Activated naive CD4-positive, alpha-beta T cell treated with anti-CD3 and anti-CD28 coated beads for 36 hours (primary cell): Measurements from ENCODE around the gene MEGF8. TPM values are rescaled to one million over a fixed set of nuclear protein-coding genes. Genes with fewer than 3 reads are reported as not detected.
"Not testable (repeated sequence)": the region's sequence is repeated elsewhere in the genome, so short reads cannot be mapped to it uniquely, and the experiment has no call there.

Experiments used
- CTCF ChIA-PET: fragments of 350-600 bp; sonication (Branson Sonifier 250); formaldehyde crosslinking; loops from one replicate; lab custom pipeline; 2021; ENCODE audit warnings: antibody characterized with exemption; lab: Charles Lee
- DNase-seq: peaks from one replicate; pipeline ENCODE4 v3.0.0-alpha.2; 2020
- H3K27ac Mint-ChIP-seq: one replicate; pipeline ENCODE4 v1.8.0; 2021; ENCODE audit warnings: mild to moderate bottlenecking, mixed read lengths
- H3K27me3 Mint-ChIP-seq: one replicate; pipeline ENCODE4 v1.8.0; 2021; ENCODE audit warnings: low read depth, mixed read lengths
- H3K36me3 Mint-ChIP-seq: one replicate; pipeline ENCODE4 v1.8.0; 2021; ENCODE audit warnings: low read depth, mixed read lengths
- H3K4me1 Mint-ChIP-seq: one replicate; pipeline ENCODE4 v1.8.0; 2021; ENCODE audit warnings: low read depth, mixed read lengths
- H3K4me3 Mint-ChIP-seq: one replicate; pipeline ENCODE4 v1.8.0; 2021; ENCODE audit warnings: mild to moderate bottlenecking, moderate library complexity, mixed read lengths
- H3K9me3 Mint-ChIP-seq: one replicate; pipeline ENCODE4 v1.8.0; 2021; ENCODE audit warnings: mixed read lengths
- intact Hi-C: fragments of 100-400 bp; cut with micrococcal nuclease; formaldehyde crosslinking; loops from one replicate; pipeline ENCODE4 v1.15.1; 2023
- total RNA-seq, 2 experiments: library from RNA; stranded (reverse); gene quantifications; one replicate each; pipeline ENCODE4 v1.2.3, GENCODE V29; 2021

MEGF8 gene
- total RNA-seq, 2 experiments from 2014 or later, result 3.3 to 4.0 TPM

DNA sequence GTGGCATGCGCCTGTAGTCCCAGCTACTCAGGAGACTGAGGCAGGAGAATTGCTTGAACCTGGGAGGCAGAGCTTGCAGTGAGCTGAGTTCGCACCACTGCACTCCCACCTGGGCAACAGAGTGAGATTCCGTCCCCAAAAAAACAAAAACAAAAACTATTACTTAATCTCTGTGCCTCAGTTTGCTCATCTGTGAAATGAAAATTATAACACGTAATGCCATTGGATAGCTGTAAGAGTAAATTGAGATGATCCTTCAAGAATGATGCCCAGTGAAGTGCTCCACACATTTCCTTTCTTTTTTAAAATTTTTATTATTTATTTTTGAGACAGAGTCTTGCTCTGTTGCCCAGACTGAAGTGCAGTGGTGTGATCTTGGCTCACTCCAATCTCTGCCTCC is 14.5 kb downstream of the MEGF8 start:
- H3K27me3 Mint-ChIP-seq, H3K9me3 Mint-ChIP-seq: not testable (repeated sequence)

DNA sequence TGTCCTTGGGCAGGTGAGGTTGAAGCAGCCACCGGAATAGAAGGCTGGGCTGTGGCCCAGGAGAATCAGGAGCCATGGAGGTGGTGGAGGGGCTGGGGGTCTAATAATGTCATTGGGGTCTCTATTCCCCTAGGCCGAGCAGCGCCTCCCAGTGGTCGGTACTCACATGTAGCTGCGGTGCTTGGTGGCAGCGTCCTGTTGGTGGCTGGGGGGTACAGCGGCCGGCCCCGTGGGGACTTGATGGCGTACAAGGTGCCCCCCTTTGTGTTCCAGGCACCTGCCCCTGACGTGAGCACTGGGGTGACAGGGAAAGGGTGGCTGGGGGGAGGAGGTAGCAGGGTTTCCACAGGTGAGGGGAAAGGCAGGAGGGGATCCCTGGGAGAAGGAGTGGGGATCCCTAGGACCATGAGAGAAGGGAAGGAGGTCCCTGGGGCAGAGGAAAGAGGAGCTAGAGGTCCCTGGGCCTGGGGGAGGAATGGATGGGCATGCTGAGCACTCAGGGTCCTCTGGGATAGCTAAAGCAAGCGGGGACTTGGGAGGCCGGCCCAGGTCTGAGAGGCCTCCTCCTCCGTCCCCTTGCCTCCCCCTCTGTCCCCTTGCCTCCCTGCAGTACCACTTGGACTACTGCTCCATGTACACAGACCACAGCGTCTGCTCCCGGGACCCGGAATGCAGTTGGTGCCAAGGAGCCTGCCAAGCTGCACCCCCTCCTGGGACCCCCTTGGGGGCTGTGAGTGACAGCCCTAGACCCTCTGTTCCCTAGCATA is 18.1 kb downstream of the MEGF8 start:
- Mint-ChIP-seq H3K4me1 (no peaks in the 10 kb centered on the region), H3K4me3 (no peak overlapping the region), H3K9me3 (no peaks in the 10 kb centered on the region), H3K27ac (no peak overlapping the region), H3K27me3 (no peaks in the 10 kb centered on the region), H3K36me3 (peaks cover 3% of the 10 kb centered on the region)
- intact Hi-C loops, result no loop called here
- no peak for DNase-seq
- CTCF ChIA-PET, result no interaction called here

More for the DNA sequence above, 14.5 kb downstream of the MEGF8 start:
- CTCF ChIA-PET, result interaction anchor here (0.6 kb wide), 1 partner anchor 207 kb away, joined by 3 read pairs; no protein-coding TSS in a partner anchor
- H3K36me3 Mint-ChIP-seq, DNase-seq, intact Hi-C loops, H3K4me1 Mint-ChIP-seq, H3K27ac Mint-ChIP-seq, H3K4me3 Mint-ChIP-seq: not testable (repeated sequence)

DNA sequence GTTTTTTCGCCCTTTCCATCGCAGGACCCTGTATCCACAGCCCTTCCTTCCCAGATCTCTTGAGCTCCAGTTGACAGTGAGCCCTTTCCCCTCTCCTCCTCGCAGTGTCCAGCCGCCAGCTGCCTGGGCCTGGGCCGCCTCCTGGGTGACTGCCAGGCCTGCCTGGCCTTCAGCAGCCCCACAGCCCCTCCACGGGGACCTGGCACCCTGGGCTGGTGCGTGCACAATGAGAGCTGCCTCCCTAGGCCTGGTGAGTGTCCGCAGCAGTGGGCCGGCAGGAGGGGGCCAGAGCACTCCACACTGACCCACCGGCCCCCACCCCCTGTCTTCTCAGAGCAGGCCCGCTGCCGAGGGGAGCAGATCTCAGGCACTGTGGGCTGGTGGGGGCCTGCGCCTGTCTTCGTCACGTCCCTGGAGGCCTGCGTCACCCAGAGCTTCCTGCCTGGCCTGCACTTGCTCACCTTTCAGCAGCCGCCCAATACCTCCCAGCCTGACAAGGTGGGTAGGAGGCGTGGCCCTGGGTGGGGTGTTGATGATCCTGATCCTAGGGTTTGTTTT is 19.0 kb downstream of the MEGF8 start:
- Mint-ChIP-seq H3K4me1 (no peaks in the 10 kb centered on the region), H3K27ac (no peak overlapping the region), H3K27me3 (no peaks in the 10 kb centered on the region), H3K9me3 (no peaks in the 10 kb centered on the region), H3K4me3 (no peak overlapping the region), H3K36me3 (peaks cover 3% of the 10 kb centered on the region)
- CTCF ChIA-PET, result no interaction called here
- intact Hi-C loops, result no loop called here
- DNase-seq, result no peak

DNA sequence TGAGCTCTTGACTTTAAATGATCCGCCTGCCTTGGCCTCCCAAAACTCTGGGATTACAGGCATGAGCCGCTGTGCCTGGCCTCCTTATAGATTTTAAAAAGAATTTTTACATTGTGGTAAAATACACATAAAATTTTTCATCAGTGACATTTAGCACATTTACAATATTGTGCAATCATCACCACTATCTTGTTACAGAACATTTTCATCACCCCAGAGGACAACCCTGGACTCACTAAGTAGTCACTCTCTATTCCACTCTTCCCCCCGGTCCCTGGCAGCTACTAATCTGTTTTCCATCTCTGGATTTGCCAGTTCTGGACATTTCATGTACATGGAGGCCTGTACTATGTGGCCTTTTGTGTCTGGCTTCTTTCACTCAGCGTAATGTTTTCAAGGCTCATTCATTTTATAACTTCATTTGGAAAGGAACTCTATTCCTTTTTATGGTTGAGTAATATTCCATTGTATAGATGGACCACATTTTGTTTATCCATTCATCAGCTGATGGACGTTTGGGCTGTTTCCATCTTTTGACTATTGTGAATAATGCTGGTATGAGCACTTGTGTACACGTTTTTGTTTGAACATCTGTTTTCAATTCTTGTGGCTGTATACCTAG is 19.9 kb downstream of the MEGF8 start:
- no peaks in the 10 kb centered on the region for H3K9me3 Mint-ChIP-seq
- intact Hi-C loops, result no loop called here
- CTCF ChIA-PET, result no interaction called here
- H3K4me3 Mint-ChIP-seq, result no peak overlapping the region
- no peaks in the 10 kb centered on the region for H3K27me3 Mint-ChIP-seq
- H3K27ac Mint-ChIP-seq, result no peak overlapping the region
- no peak for DNase-seq
- H3K4me1 Mint-ChIP-seq, result no peaks in the 10 kb centered on the region
- H3K36me3 Mint-ChIP-seq, result peaks cover 3% of the 10 kb centered on the region

DNA sequence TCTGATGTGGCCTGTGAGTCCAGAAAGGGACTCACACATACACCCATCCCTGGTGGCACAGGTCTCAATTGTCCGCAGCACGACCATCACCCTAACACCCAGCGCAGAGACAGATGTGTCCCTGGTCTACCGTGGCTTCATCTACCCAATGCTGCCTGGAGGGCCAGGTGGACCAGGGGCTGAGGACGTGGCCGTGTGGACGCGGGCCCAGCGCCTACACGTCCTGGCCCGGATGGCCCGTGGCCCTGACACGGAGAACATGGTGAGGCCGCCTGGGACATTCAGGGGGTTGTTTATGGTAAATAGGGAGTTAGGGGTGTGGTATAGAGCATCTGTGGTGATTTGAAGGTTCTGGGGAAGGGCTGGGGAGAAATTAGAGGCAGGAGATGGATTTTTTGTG is 22.8 kb downstream of the MEGF8 start:
- H3K9me3 Mint-ChIP-seq, result no peaks in the 10 kb centered on the region
- H3K4me3 Mint-ChIP-seq, result no peak overlapping the region
- peaks cover 3% of the 10 kb centered on the region for H3K36me3 Mint-ChIP-seq
- H3K4me1 Mint-ChIP-seq, result no peaks in the 10 kb centered on the region
- intact Hi-C loops, result no loop called here
- no peaks in the 10 kb centered on the region for H3K27me3 Mint-ChIP-seq
- no peak for DNase-seq
- no peak overlapping the region for H3K27ac Mint-ChIP-seq
- CTCF ChIA-PET, result no interaction called here

DNA sequence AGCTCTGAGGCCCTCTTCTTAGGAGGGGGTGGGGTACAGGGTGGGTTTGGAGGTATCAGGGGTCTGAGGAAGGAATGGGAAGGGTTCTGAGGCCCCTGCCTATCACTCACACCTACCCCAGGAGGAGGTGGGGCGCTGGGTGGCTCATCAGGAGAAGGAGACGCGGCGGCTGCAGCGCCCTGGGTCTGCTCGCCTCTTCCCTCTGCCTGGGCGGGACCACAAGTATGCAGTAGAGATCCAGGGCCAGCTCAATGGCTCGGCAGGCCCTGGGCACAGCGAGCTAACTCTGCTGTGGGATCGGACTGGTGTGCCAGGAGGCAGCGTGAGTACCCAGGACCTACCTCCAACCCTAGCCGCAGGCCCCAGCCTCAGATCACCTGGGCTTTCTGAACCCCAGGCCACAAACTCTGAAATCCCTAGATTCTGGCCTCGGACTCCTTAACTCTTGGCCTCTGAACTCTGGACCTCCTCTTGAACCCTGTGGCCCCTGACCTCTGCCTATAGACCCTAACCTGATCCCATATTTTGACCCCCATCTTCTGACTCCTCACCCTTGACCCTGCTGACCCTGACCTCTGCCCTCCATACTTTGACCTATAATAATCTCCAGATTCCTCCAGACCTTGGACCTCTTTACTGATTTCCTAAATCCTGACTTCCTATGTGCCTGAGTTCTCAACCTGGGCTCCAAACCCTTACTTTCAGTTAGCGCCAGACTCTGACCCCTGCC is 24.1 kb downstream of the MEGF8 start:
- CTCF ChIA-PET, result no interaction called here

DNA sequence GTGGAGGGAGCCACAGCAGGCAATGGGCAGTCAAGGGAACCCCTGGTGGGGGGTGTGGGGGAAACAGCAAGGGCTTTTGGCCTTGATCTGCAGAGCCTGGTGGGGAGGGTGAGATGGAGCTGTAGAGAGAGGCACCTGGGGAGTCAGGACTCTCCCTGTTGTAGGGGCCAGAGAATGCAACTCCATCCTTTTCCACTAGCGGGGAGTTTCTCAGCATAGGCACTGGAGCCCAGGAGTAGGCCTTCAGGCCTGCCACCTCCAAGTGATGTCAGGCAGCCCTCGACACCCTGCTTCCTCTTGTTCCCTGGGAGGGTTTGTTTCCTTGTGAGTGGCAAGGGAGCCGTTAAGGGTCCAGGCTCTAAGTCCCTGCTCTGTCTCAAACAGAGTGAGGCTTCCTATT is 25.0 kb downstream of the MEGF8 start:
- CTCF ChIA-PET, result no interaction called here
- H3K36me3 Mint-ChIP-seq, result no peaks in the 10 kb centered on the region
- no peak overlapping the region for H3K4me3 Mint-ChIP-seq
- no peaks in the 10 kb centered on the region for H3K4me1 Mint-ChIP-seq
- no peak for DNase-seq
- H3K27ac Mint-ChIP-seq, result no peak overlapping the region
- intact Hi-C loops, result no loop called here
- H3K9me3 Mint-ChIP-seq, result no peaks in the 10 kb centered on the region
- H3K27me3 Mint-ChIP-seq, result no peaks in the 10 kb centered on the region

More for the DNA sequence above, 24.1 kb downstream of the MEGF8 start:
- Mint-ChIP-seq H3K4me3 (no peak overlapping the region), H3K9me3 (no peaks in the 10 kb centered on the region), H3K4me1 (no peaks in the 10 kb centered on the region), H3K36me3 (peaks cover 3% of the 10 kb centered on the region), H3K27me3 (no peaks in the 10 kb centered on the region), H3K27ac (no peak overlapping the region)
- no peak for DNase-seq
- intact Hi-C loops, result no loop called here

DNA sequence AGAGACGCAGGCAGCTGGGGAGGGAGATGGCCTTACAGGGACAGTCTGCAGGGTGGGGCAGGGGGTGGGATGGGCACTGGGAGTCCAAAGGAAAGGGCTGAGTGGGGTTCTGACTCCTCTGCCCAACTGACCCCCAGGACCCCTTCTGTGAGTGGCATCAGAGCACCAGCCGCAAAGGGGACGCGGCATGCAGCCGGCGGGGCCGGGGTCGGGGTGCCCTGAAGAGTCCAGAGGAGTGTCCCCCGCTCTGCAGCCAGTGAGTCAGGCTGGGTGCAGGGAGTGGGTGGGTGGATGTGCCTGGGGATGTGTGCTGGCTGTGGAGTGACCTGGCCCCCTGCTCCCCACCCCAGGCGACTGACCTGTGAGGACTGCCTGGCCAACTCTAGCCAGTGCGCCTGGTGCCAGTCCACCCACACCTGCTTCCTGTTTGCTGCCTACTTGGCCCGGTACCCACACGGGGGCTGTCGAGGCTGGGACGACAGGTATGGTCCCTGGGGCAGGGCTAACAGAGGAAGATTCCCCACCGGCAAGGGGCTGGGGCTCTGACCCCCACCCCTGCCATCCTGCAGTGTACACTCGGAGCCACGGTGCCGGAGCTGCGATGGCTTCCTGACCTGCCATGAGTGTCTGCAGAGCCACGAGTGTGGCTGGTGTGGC is 25.8 kb downstream of the MEGF8 start:
- Mint-ChIP-seq H3K9me3 (no peaks in the 10 kb centered on the region), H3K4me1 (no peaks in the 10 kb centered on the region), H3K4me3 (no peak overlapping the region), H3K27me3 (no peaks in the 10 kb centered on the region), H3K36me3 (no peaks in the 10 kb centered on the region), H3K27ac (no peak overlapping the region)
- no peak for DNase-seq
- intact Hi-C loops, result no loop called here
- CTCF ChIA-PET, result no interaction called here

DNA sequence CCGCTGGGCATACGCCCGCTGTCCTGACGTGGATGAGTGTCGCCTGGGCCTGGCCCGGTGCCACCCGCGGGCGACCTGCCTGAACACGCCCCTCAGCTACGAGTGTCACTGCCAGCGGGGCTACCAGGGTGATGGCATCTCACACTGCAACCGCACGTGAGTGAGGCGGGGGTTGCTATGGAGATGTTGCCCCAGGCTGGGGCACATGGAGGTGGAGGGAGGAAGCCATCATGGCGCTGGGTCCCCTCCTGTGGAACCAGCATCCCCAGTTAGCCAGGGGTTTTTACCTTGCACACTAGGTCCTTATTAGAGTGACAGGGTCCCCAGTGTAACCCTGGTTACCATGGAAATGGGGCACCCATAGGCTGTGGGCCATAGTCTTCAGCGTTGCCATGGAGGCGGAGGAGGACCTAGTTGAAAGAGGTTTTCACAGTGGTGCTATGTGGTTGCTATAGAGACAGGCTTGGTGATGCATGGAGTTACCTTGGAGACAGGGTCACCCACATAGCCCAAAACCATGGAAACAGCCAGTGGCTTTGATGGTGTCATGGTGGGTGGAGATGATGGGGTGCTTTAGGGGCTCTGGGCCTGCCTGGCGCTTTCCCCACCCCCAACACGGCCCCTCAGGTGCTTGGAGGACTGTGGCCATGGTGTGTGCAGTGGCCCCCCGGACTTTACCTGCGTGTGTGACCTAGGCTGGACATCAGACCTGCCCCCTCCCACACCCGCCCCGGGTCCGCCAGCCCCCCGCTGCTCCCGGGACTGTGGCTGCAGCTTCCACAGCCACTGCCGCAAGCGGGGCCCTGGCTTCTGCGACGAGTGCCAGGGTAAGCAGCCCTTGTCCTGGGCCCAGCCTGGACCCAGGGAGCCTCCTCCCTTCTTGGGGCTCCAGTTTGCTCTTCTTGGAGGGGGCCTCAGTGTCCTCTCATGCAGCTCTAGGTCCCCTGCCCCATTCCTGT is 27.1 kb downstream of the MEGF8 start:
- CTCF ChIA-PET, result no interaction called here
- H3K27ac Mint-ChIP-seq, result no peak overlapping the region
- H3K36me3 Mint-ChIP-seq, result no peaks in the 10 kb centered on the region
- no peaks in the 10 kb centered on the region for H3K27me3 Mint-ChIP-seq
- DNase-seq, result no peak
- H3K9me3 Mint-ChIP-seq, result no peaks in the 10 kb centered on the region
- intact Hi-C loops, result no loop called here
- no peaks in the 10 kb centered on the region for H3K4me1 Mint-ChIP-seq
- H3K4me3 Mint-ChIP-seq, result no peak overlapping the region

DNA sequence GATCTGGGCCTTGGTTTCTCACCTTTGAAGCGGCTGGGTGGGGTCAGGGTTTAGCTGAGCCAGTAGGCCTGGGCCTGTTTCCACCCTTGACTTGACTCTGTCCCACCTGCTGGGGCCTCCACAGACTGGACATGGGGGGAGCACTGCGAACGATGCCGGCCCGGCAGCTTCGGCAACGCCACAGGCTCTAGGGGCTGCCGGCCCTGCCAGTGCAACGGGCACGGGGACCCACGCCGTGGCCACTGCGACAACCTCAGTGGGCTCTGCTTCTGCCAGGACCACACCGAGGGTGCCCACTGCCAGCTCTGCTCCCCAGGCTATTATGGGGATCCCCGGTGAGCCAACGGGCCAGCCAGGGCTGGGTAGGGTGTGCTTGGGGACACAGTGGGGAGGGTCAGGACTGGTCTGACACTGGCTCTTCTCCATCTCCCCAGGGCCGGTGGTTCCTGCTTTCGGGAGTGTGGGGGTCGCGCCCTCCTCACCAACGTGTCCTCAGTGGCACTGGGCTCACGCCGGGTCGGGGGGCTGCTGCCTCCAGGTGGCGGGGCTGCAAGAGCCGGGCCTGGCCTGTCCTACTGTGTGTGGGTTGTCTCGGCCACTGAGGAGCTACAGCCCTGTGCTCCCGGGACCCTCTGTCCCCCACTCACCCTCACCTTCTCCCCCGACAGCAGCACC is 28.0 kb downstream of the MEGF8 start:
- intact Hi-C loops, result no loop called here
- no peak overlapping the region for H3K4me3 Mint-ChIP-seq
- CTCF ChIA-PET, result no interaction called here
- no peaks in the 10 kb centered on the region for H3K36me3 Mint-ChIP-seq
- H3K27me3 Mint-ChIP-seq, result no peaks in the 10 kb centered on the region
- H3K9me3 Mint-ChIP-seq, result no peaks in the 10 kb centered on the region
- no peak for DNase-seq
- no peak overlapping the region for H3K27ac Mint-ChIP-seq
- H3K4me1 Mint-ChIP-seq, result no peaks in the 10 kb centered on the region

DNA sequence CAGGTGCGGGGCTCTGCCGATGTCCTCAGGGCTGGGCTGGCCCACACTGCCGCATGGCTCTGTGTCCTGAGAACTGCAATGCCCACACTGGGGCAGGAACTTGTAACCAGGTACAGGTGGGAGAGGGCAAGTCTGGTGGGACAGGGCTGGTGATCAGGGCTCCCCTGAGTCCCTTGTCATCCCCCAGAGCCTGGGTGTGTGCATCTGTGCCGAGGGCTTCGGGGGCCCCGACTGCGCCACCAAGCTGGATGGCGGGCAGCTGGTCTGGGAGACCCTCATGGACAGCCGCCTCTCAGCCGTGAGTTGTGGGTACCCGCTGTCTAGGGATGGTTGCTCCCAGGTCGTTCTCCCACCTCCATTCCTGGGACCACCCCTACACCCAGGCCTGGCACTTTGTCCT is 30.5 kb downstream of the MEGF8 start:
- Mint-ChIP-seq H3K4me3 (no peak overlapping the region), H3K9me3 (no peaks in the 10 kb centered on the region), H3K4me1 (no peaks in the 10 kb centered on the region), H3K27me3 (no peaks in the 10 kb centered on the region), H3K27ac (no peak overlapping the region), H3K36me3 (no peaks in the 10 kb centered on the region)
- CTCF ChIA-PET, result no interaction called here
- intact Hi-C loops, result no loop called here
- DNase-seq, result no peak
